ENCODE results near the gene THSD7B. TPM values are rescaled to one million over a fixed set of nuclear protein-coding genes. Genes with fewer than 3 reads are reported as not detected.

Gene THSD7B
- total and polyA plus RNA-seq, 8 donors, result 0.13 to 4.5 (median 2.7) TPM

GRCh38 chr2:136932700-136933099, 167.4 kb downstream of the THSD7B start:
- intact Hi-C loops (cut with DNase I), result no loop called here
- TF ChIP-seq CTCF (IDR thresholded peaks at IDR 0.05), result peak in 1 of 2 donors; percentile 31
- H3K27ac ChIP-seq, result no peak overlapping the region
- ATAC-seq (peak; percentile 68), DNase-seq (peak in 2 of 4 donors; percentile 1 to 13)
- H3K9me3 ChIP-seq, result no peaks in the 10 kb centered on the region
- H3K4me3 ChIP-seq, result no peak overlapping the region
- H3K4me1 ChIP-seq, result no peaks in the 10 kb centered on the region
- no peaks in the 10 kb centered on the region for H3K27me3 ChIP-seq
- H3K36me3 ChIP-seq, result no peaks in the 10 kb centered on the region

- ATAC-seq (no peak), DNase-seq (no peak)
- H3K9me3 ChIP-seq, result no peaks in the 10 kb centered on the region
- no peak overlapping the region for H3K4me3 ChIP-seq
- intact Hi-C loops (cut with DNase I), result no loop called here
- H3K27me3 ChIP-seq, result no peaks in the 10 kb centered on the region
- H3K4me1 ChIP-seq, result no peaks in the 10 kb centered on the region
- no peak overlapping the region for H3K27ac ChIP-seq
- no peaks in the 10 kb centered on the region for H3K36me3 ChIP-seq
- TF ChIP-seq CTCF (IDR thresholded peaks at IDR 0.05), result no peak
These were observed 169.8 kb downstream of the THSD7B start for GRCh38 chr2:136935119-136935518.

GRCh38 chr2:136956050-136956449, 190.7 kb downstream of the THSD7B start:
- no peak overlapping the region for H3K4me3 ChIP-seq
- H3K9me3 ChIP-seq, result no peaks in the 10 kb centered on the region
- intact Hi-C loops (cut with DNase I), result no loop called here
- ATAC-seq, result no peak
- H3K27me3 ChIP-seq, result no peaks in the 10 kb centered on the region
- TF ChIP-seq CTCF (IDR thresholded peaks at IDR 0.05), result no peak
- H3K36me3 ChIP-seq, result no peaks in the 10 kb centered on the region
- no peak overlapping the region for H3K27ac ChIP-seq
- no peak for DNase-seq
- no peaks in the 10 kb centered on the region for H3K4me1 ChIP-seq

- no peaks in the 10 kb centered on the region for H3K4me1 ChIP-seq
- intact Hi-C loops (cut with DNase I), result no loop called here
These were observed 191.7 kb downstream of the THSD7B start for GRCh38 chr2:136957044-136957443.

GRCh38 chr2:136962105-136962725, 196.9 kb downstream of the THSD7B start:
- ATAC-seq (no peak), DNase-seq (no peak)
- H3K27me3 ChIP-seq, result no peaks in the 10 kb centered on the region
- no peaks in the 10 kb centered on the region for H3K36me3 ChIP-seq
- no peaks in the 10 kb centered on the region for H3K9me3 ChIP-seq
- TF ChIP-seq CTCF (IDR thresholded peaks at IDR 0.05), result no peak
- no peaks in the 10 kb centered on the region for H3K4me1 ChIP-seq
- intact Hi-C loops (cut with DNase I), result no loop called here
- H3K27ac ChIP-seq, result no peak overlapping the region
- H3K4me3 ChIP-seq, result no peak overlapping the region

More at GRCh38 chr2:136957044-136957443, 191.7 kb downstream of the THSD7B start:
- no peak for TF ChIP-seq CTCF (IDR thresholded peaks at IDR 0.05)
- Histone ChIP-seq H3K4me3 (no peak overlapping the region), H3K27ac (no peak overlapping the region), H3K9me3 (no peaks in the 10 kb centered on the region), H3K27me3 (no peaks in the 10 kb centered on the region), H3K36me3 (no peaks in the 10 kb centered on the region)
- DNase-seq, result no peak
- no peak for ATAC-seq
